ENCODE results near the gene ATP5F1E. TPM values are rescaled to one million over a fixed set of nuclear protein-coding genes. Genes with fewer than 3 reads are reported as not detected.

Gene ATP5F1E
- total RNA-seq, 1 donor from 2014 or later, result 53.5 TPM

- peak; percentile 9 for DNase-seq
These were observed 28.2 kb downstream of the ATP5F1E start for GRCh38 chr20:59003836-59004492.

DNA sequence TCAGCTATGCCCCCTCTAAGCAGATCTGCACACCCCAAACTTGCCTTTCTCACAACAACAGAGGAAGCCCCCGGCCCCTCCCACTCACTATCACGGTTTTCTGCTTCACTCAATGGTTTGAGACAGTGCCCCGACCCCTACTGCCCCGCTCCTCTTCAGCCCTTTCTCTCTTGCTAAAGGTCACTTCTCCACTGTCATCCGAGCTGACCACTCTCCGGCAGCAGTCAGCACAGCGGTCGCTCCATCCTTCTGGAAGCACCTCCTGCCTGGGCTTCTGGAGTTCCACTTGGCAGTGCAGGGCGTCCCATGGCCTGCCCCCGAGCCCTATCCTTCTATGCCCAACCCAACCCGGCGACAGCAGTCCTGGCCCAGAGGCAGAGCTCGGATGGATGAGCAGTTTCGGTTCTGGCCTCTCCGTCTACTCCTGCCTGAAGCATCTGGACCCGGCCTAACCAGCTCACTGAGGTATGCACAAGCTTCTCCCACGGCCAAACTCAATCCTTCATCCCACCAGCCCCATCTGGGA is 29.2 kb downstream of the ATP5F1E start:
- Mint-ChIP-seq H3K9me3 (ENCODE audit: unreplicated experiment) (peaks cover 5% of the 10 kb centered on the region), H3K27me3 (ENCODE audit: unreplicated experiment) (peaks cover 15% of the 10 kb centered on the region), H3K4me3 (ENCODE audit: unreplicated experiment) (no peak overlapping the region), H3K36me3 (ENCODE audit: unreplicated experiment) (no peaks in the 10 kb centered on the region), H3K27ac (ENCODE audit: unreplicated experiment) (no peak overlapping the region), H3K4me1 (ENCODE audit: low read depth, unreplicated experiment) (no peaks in the 10 kb centered on the region)
- peak; percentile 7 for DNase-seq
- TF ChIP-seq CTCF (IDR thresholded peaks at IDR 0.05; ENCODE audit: partially characterized antibody, unreplicated experiment), result no peak

More at GRCh38 chr20:59003836-59004492, 28.2 kb downstream of the ATP5F1E start:
- Mint-ChIP-seq H3K4me3 (ENCODE audit: unreplicated experiment) (no peak overlapping the region), H3K9me3 (ENCODE audit: unreplicated experiment) (peaks cover 5% of the 10 kb centered on the region), H3K4me1 (ENCODE audit: low read depth, unreplicated experiment) (no peaks in the 10 kb centered on the region), H3K36me3 (ENCODE audit: unreplicated experiment) (no peaks in the 10 kb centered on the region), H3K27ac (ENCODE audit: unreplicated experiment) (no peak overlapping the region), H3K27me3 (ENCODE audit: unreplicated experiment) (peaks cover 15% of the 10 kb centered on the region)
- no peak for TF ChIP-seq CTCF (IDR thresholded peaks at IDR 0.05; ENCODE audit: partially characterized antibody, unreplicated experiment)

DNA sequence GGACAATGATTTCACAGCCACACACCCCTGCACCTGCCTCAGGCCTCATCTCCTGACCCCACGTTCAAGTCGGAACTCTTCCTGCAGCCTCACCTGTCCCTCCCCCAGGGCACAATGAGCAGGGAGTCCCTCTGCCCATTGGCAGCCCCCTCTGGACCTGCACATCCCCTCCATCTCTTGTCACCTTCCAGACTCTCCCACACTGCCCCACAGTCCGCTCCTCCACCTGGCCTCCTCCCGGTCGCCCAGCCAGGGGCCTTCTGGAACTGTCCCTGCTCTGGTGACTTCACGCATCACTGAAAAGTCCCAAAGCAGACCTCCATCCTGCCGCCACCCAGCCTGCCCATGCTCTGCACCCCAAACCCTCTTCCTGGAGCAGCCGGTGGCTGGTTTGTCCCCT is 29.7 kb downstream of the ATP5F1E start:
- peaks cover 5% of the 10 kb centered on the region for H3K9me3 Mint-ChIP-seq (ENCODE audit: unreplicated experiment)
- DNase-seq, result peak; percentile 3
- no peaks in the 10 kb centered on the region for H3K4me1 Mint-ChIP-seq (ENCODE audit: low read depth, unreplicated experiment)
- H3K36me3 Mint-ChIP-seq (ENCODE audit: unreplicated experiment), result no peaks in the 10 kb centered on the region
- no peak overlapping the region for H3K27ac Mint-ChIP-seq (ENCODE audit: unreplicated experiment)
- H3K27me3 Mint-ChIP-seq (ENCODE audit: unreplicated experiment), result peaks cover 15% of the 10 kb centered on the region
- H3K4me3 Mint-ChIP-seq (ENCODE audit: unreplicated experiment), result no peak overlapping the region
- TF ChIP-seq CTCF (IDR thresholded peaks at IDR 0.05; ENCODE audit: partially characterized antibody, unreplicated experiment), result no peak

DNA sequence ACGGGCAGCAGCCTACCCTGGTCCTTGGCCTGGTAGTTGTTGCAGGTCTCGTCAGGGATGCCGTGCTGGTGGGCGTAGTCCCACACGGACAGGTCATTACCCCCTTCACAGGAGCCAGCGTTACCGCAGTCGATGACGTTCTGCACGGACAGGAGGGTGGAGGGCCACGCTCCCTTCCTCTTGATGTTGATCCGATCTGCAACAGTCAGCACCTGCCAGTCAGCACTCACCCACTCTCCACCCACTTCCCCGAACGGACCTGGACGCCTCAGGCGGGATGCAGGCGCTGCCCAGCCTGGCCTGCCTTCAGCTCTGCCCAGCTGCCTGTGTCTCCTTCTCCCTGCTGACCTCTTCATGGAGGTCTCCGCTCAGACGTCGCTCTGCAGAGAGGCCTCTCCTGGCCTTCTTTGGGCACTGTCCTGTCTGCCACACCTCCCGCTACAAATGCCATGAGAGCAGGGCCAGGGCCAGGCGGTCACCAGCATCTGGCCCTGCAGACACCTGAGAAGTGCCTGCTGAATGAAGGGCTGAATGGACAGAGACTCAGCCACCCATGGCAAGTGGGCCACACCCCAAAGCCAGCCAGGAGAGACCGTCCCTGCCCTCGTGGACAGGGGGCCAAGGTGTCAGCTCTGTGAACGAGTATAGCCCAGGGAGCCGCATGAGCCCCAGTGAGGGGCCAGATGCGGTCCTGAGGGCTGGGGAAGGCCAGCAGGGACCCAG is 30.5 kb downstream of the ATP5F1E start:
- DNase-seq, result no peak
- H3K36me3 Mint-ChIP-seq (ENCODE audit: unreplicated experiment), result no peaks in the 10 kb centered on the region

More for the DNA sequence above, 30.5 kb downstream of the ATP5F1E start:
- no peak for TF ChIP-seq CTCF (IDR thresholded peaks at IDR 0.05; ENCODE audit: partially characterized antibody, unreplicated experiment)
- no peaks in the 10 kb centered on the region for H3K4me1 Mint-ChIP-seq (ENCODE audit: low read depth, unreplicated experiment)
- H3K4me3 Mint-ChIP-seq (ENCODE audit: unreplicated experiment), result no peak overlapping the region
- H3K27ac Mint-ChIP-seq (ENCODE audit: unreplicated experiment), result no peak overlapping the region
- H3K27me3 Mint-ChIP-seq (ENCODE audit: unreplicated experiment), result peaks cover 15% of the 10 kb centered on the region
- H3K9me3 Mint-ChIP-seq (ENCODE audit: unreplicated experiment), result peaks cover 5% of the 10 kb centered on the region
